ENCODE measurements around the gene LTK. TPM values are rescaled to one million over a fixed set of nuclear protein-coding genes. Genes with fewer than 3 reads are reported as not detected.

Gene LTK
- total and polyA plus RNA-seq, 2 of the 8 experiments (the other 6 are each of a cell fraction or from before 2014, with no cell fraction given): 0.05 to 0.19 TPM

GRCh38 chr15:41511899-41512369 is 1.7 kb downstream of the LTK start:
- Histone ChIP-seq H2BK20ac (ENCODE audit: low read length) (no peak overlapping the region), H2BK15ac (ENCODE audit: low read length) (no peak overlapping the region), H4K20me1 (replicated peaks in 1 of 2; ENCODE audit: control insufficient read depth in 1 of 2, insufficient read depth in 2 of 2, low read length in 2 of 2) (peaks cover 0 to 12% of the 10 kb centered on the region in 2 experiments), H3K23me2 (ENCODE audit: low read depth, low read length) (peaks cover 15% of the 10 kb centered on the region), H3K23ac (ENCODE audit: insufficient read length) (no peak overlapping the region), H2BK5ac (ENCODE audit: low read depth, low read length) (no peak overlapping the region), H4K91ac (replicated peaks; ENCODE audit: insufficient read length, low read length) (no peak overlapping the region), H3K56ac (replicated peaks; ENCODE audit: insufficient read length, low read depth, low read length) (no peak overlapping the region), H3K9ac (replicated peaks in 1 of 4; ENCODE audit: extremely low read depth in 1 of 4, low read depth in 3 of 4, low read length in 3 of 4) (no peak overlapping the region), H3K79me1 (ENCODE audit: low read depth, low read length) (no peaks in the 10 kb centered on the region), H3K79me2 (ENCODE audit: control insufficient read depth in 1 of 2, insufficient read depth in 2 of 2, low read length in 2 of 2) (no peaks in the 10 kb centered on the region), H3K4me2 (ENCODE audit: insufficient read depth in 1 of 2, low read depth in 2 of 2, low read length in 2 of 2) (peak overlapping the region; percentile 90 to 96), H2BK120ac (replicated peaks; ENCODE audit: low read depth, low read length) (no peak overlapping the region), H4K8ac (ENCODE audit: extremely low read depth, insufficient read depth, low read length) (no peak overlapping the region), H2AFZ (ENCODE audit: low read length) (no peak overlapping the region), H3K4me1 (replicated peaks in 1 of 4; ENCODE audit: control insufficient read depth in 3 of 4, insufficient read depth in 4 of 4, low read length in 3 of 4) (peaks cover 0 to 26% (median 13%) of the 10 kb centered on the region in 4 experiments; a peak in 5 of 7 replicates), H3K27me3 (replicated peaks in 1 of 4; ENCODE audit: control insufficient read depth in 3 of 4, extremely low read depth in 1 of 4, insufficient read depth in 3 of 4, low read length in 3 of 4) (peaks cover 32 to 70% (median 61%) of the 10 kb centered on the region in 4 experiments), H3K36me3 (ENCODE audit: control insufficient read depth in 2 of 4, insufficient read depth in 4 of 4, low read length in 3 of 4) (peaks cover 0 to 8% (median 0%) of the 10 kb centered on the region in 4 experiments; a peak in 2 of 8 replicates), H2BK12ac (ENCODE audit: low read depth, low read length) (0 out of 2 replicates have a peak overlapping the region, but pooled peaks have one; percentile 80), H2AK5ac (ENCODE audit: low read depth, low read length) (no peak overlapping the region), H3K18ac (ENCODE audit: extremely low read depth, low read length) (no peak overlapping the region), H3K4ac (replicated peaks; ENCODE audit: insufficient read length, low read depth, low read length) (no peak overlapping the region), H3K4me3 (ENCODE audit: extremely low read depth in 1 of 4, insufficient read depth in 2 of 4, low read depth in 3 of 4, low read length in 4 of 4) (peak overlapping the region; percentile 14 to 65 (median 58); a peak in 6 of 8 replicates), H3K14ac (ENCODE audit: insufficient read length) (no peak overlapping the region), H4K5ac (ENCODE audit: insufficient read length, low read depth, low read length) (no peak overlapping the region), H3K9me3 (ENCODE audit: insufficient read depth in 2 of 2, low read depth in 1 of 2, low read length in 1 of 2) (no peaks in the 10 kb centered on the region), H3K27ac (ENCODE audit: low read depth, low read length) (no peak overlapping the region)
- 0 out of 2 replicates have a peak, but pooled peaks have one; percentile 24 for TF ChIP-seq RBBP5 (IDR thresholded peaks at IDR 0.05; ENCODE audit: borderline replicate concordance, low read depth, low read length)
- no peak for TF ChIP-seq RFX5 (IDR thresholded peaks at IDR 0.05; ENCODE audit: borderline replicate concordance, low read depth, low read length)
- TF ChIP-seq SUZ12 (IDR thresholded peaks at IDR 0.05; ENCODE audit: low read length): peak; percentile 82
- TF ChIP-seq E2F6 (IDR thresholded peaks at IDR 0.05): peak; percentile 80
- peak; percentile 90 for TF ChIP-seq EZH2 (IDR thresholded peaks at IDR 0.05; ENCODE audit: low read depth, low read length, severe bottlenecking)
- TF ChIP-seq POU5F1 (IDR thresholded peaks at IDR 0.05; ENCODE audit: low read depth, low read length): no peak
- peak; percentile 66 for TF ChIP-seq RNF2 (IDR thresholded peaks at IDR 0.05; ENCODE audit: borderline replicate concordance, low read depth, low read length, missing control alignments, poor library complexity, severe bottlenecking)
- TF ChIP-seq MAX (IDR thresholded peaks at IDR 0.05): peak; percentile 14
- DNase-seq (ENCODE audit: low read depth in 1 of 2, low spot score in 2 of 2) (peak in 1 of 2 experiments; percentile 63), FAIRE-seq (no peak)
- ChIA-PET CTCF (ENCODE audit: partially characterized antibody) (interaction anchor here (0.6 to 1.7 kb wide), 2 partner anchors 46 to 252 kb away, joined by 3 to 6 read pairs; no protein-coding TSS in a partner anchor), POLR2A (ENCODE audit: partially characterized antibody) (interaction anchor here (1.6 to 2.5 kb wide), 3 partner anchors 11 to 32 kb away, joined by 4 to 19 read pairs (median 6); partner anchors contain the start of gene RPAP1)
- WGBS, 2 experiments (ENCODE audit: extremely low coverage in 1 of 2, insufficient coverage in 1 of 2, insufficient read length in 1 of 2, insufficient replicate concordance in 2 of 2, low coverage in 1 of 2, low lambda C conversion rate in 2 of 2, missing lambda C conversion rate in 1 of 2): 3% methylated on average over 30 of the region's 49 CpGs; no CpG with 5 or more reads in 1 of the 2 experiments

All from H1 (cell line).